Measurements from ENCODE around the gene CLIC1.

Gene CLIC1

GRCh38 chr6:31765559-31765909 lies 29.2 kb upstream of the CLIC1 start:
- H3K27me3 ChIP-seq (replicated peaks), result no peaks in the 10 kb centered on the region
- in situ Hi-C loops (cut with HindIII; ENCODE audit: low pct_ligation_motif_present, low sequenced_read_pairs), result no loop called here
- no peak overlapping the region for H3K27ac ChIP-seq
- no peak overlapping the region for H3K4me3 ChIP-seq (ENCODE audit: low read depth, low read length)
- no peaks in the 10 kb centered on the region for H3K36me3 ChIP-seq (replicated peaks)
- TF ChIP-seq CTCF (IDR thresholded peaks at IDR 0.05; ENCODE audit: low read depth, low read length, missing control alignments), result no peak
- DNase-seq, result no peak

GRCh38 chr6:31764198-31764597 lies 27.9 kb upstream of the CLIC1 start:
- no peak for DNase-seq
- Histone ChIP-seq H3K27ac (no peak overlapping the region), H3K27me3 (replicated peaks) (no peaks in the 10 kb centered on the region), H3K4me3 (ENCODE audit: low read depth, low read length) (no peak overlapping the region), H3K36me3 (replicated peaks) (no peaks in the 10 kb centered on the region)
- TF ChIP-seq CTCF (IDR thresholded peaks at IDR 0.05; ENCODE audit: low read depth, low read length, missing control alignments), result no peak
- in situ Hi-C loops (cut with HindIII; ENCODE audit: low pct_ligation_motif_present, low sequenced_read_pairs), result no loop called here

DNA sequence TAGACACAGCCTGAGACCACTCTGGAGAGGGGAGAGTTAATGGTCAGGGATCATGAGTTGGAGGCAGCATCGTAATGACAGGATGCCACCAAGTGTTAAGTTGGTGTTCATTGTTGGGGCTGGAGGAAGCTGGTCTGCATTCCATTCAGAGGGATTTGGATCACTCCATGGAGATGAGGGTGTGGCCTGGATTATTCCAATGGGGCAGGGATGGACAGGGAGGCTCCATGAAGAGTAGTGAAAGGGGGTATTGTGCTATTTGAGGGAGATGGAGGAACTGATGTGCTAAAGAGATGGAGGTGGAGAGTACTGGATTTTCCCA lies 27.2 kb upstream of the CLIC1 start:
- Histone ChIP-seq H3K27me3 (replicated peaks) (no peaks in the 10 kb centered on the region), H3K27ac (no peak overlapping the region), H3K4me3 (ENCODE audit: low read depth, low read length) (no peak overlapping the region), H3K36me3 (replicated peaks) (no peaks in the 10 kb centered on the region)
- DNase-seq, result no peak
- in situ Hi-C loops (cut with HindIII; ENCODE audit: low pct_ligation_motif_present, low sequenced_read_pairs), result no loop called here
- TF ChIP-seq CTCF (IDR thresholded peaks at IDR 0.05; ENCODE audit: low read depth, low read length, missing control alignments), result no peak

DNA sequence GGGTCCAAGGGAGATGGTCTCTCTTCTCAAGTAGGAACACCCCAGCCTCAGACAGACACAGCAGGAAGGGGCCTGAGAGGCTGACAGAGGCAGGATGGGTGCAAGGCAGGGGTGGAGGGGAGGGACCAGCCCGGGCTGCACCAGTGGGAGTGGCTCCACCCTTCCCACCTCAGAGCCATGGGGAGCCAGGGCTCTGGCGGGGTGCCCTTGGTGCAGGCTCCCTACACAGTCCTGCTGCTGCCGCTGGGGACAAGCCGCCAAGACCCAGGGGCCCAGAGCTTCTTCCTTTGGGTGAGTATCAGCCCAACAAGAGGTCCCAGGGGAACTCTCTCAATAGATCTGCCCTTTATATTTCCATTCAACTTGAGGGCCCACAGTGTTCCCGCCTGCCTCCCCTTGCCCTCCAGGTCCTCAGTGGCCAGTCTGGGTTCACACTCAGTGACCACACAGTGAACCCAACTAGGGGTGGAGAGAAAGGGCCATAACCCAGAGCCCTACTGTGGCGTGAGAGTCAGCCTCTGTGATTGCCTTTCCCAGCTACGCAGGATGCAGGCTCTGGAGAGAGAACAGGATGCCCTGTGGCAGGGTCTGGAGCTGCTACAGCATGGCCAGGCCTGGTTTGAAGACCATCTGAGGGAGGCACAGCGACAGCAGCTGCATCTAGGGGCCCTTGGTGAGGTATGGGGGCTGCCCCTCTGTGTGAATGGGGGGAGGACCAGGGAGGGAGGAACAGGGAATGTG lies 26.7 kb upstream of the CLIC1 start:
- TF ChIP-seq CTCF (IDR thresholded peaks at IDR 0.05; ENCODE audit: low read depth, low read length, missing control alignments), result no peak
- Histone ChIP-seq H3K27me3 (replicated peaks) (no peaks in the 10 kb centered on the region), H3K4me3 (ENCODE audit: low read depth, low read length) (no peak overlapping the region), H3K27ac (no peak overlapping the region), H3K36me3 (replicated peaks) (no peaks in the 10 kb centered on the region)
- DNase-seq, result no peak
- in situ Hi-C loops (cut with HindIII; ENCODE audit: low pct_ligation_motif_present, low sequenced_read_pairs), result no loop called here

GRCh38 chr6:31762356-31762755 lies 26.0 kb upstream of the CLIC1 start, which contains the start of gene SAPCD1:
Gene SAPCD1, plus strand, starts transcription at chr6:31762656. Its CDS starts 399 bp downstream, at chr6:31763055.
- DNase-seq, result no peak
- Histone ChIP-seq H3K36me3 (replicated peaks) (no peaks in the 10 kb centered on the region), H3K27me3 (replicated peaks) (no peaks in the 10 kb centered on the region), H3K27ac (no peak within 1 kb of the TSS), H3K4me3 (ENCODE audit: low read depth, low read length) (no peak within 1 kb of the TSS)
- TF ChIP-seq CTCF (IDR thresholded peaks at IDR 0.05; ENCODE audit: low read depth, low read length, missing control alignments), result no peak
- in situ Hi-C loops (cut with HindIII; ENCODE audit: low pct_ligation_motif_present, low sequenced_read_pairs), result no loop called here

GRCh38 chr6:31761343-31761742 lies 25.0 kb upstream of the CLIC1 start:
- Histone ChIP-seq H3K27me3 (replicated peaks) (no peaks in the 10 kb centered on the region), H3K27ac (no peak overlapping the region), H3K36me3 (replicated peaks) (no peaks in the 10 kb centered on the region), H3K4me3 (ENCODE audit: low read depth, low read length) (no peak overlapping the region)
- TF ChIP-seq CTCF (IDR thresholded peaks at IDR 0.05; ENCODE audit: low read depth, low read length, missing control alignments), result no peak
- in situ Hi-C loops (cut with HindIII; ENCODE audit: low pct_ligation_motif_present, low sequenced_read_pairs), result no loop called here
- no peak for DNase-seq

Data from brain microvascular endothelial cell (primary cell).